ENCODE measurements around the gene AKAP6.
"Not testable (repeated sequence)": the region's sequence is repeated elsewhere in the genome, so short reads cannot be mapped to it uniquely, and the experiment has no call there.

The AKAP6 gene

GRCh38 chr14:32447371-32447770, 118.3 kb downstream of the AKAP6 start:
- DNase-seq (no peak), ATAC-seq (no peak)

GRCh38 chr14:32449648-32450047, 120.5 kb downstream of the AKAP6 start:
- ATAC-seq (no peak), DNase-seq (no peak)

DNA sequence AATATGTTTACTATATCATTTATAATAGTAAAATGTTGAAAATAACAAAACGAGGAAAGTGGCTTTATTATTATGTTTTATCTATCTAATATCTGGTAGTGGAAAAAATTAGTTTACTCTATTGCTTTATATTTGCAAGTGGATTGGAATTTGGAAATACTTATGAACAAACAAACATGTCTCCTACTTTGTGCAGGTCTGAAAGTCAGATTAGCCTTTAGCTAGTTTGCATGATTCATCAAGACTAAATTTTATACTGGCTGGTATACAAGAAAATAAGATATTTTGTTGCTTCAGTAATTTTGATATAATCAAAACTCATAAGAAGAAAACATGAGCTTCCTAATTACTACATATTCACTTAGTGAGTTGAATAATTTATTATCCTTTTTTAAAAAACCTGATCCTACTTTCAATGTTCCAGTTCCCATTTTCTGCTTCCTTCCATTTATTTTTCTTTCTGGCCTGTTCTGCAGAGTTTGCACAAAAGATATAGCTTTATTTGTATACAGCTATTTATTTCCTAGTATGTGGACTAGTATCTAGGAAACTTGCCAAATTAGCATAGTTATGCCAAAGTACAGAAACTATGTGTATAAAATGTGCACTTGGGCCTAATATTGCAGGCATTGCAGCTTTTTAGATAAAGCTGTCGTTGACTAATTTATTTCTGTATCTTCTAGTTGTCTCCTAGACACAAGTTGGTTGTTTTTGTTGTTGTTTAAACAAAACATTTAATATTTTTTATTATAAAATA, 122.0 kb downstream of the AKAP6 start:
- ATAC-seq, result no peak
- no peak for DNase-seq

DNA sequence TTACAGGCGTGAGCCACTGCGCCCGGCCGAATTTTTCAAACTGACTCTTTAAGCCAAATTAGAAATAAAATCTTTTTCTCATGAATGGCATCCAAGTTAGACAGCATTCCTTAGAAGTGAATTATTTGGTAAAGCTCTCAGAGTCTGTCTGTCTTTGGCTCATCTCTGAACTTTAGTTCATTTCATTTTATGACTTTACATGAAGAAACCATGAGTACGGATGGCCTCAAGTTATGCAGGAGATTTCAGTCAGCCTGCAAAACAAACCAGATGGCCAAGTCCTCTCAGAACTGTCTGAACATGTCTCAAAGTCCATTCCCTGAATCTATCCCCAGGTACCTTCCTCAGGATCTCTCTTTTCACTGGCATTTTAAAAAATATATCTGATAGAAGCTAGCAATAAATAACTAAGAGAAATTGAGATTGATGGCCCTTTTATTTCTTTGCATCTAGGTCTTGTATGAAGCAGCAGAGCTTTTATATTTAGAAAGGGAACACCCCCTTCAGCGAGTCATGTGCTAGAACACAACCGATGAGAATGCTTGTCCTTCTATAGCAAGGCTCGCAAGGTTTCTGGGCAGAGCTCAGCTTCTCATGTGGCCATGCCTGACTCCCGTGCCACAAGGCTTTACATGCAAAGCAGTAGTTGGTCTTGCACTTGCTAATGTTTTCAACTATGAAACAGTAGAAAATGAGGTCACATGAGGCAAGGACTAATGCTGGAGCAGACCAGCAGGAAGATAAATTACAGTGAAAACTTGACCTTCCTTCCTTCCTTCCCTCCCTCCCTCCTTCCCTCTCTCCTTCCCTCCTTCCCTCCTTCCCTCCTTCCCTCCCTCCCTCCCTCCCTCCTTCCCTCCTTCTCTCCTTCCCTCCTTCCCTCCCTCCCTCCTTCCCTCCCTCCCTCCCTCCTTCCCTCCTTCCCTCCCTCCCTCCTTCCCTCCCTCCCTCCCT, 125.0 kb downstream of the AKAP6 start:
- ATAC-seq (no peak), DNase-seq (no peak)

GRCh38 chr14:32457213-32457920, 128.3 kb downstream of the AKAP6 start:
- DNase-seq, result no peak

GRCh38 chr14:32458720-32459119, 129.6 kb downstream of the AKAP6 start:
- ATAC-seq (no peak), DNase-seq (no peak)

More at GRCh38 chr14:32457213-32457920, 128.3 kb downstream of the AKAP6 start:
- no peak for ATAC-seq

GRCh38 chr14:32460267-32460666, 131.2 kb downstream of the AKAP6 start:
- ATAC-seq, result no peak
- DNase-seq, result no peak

DNA sequence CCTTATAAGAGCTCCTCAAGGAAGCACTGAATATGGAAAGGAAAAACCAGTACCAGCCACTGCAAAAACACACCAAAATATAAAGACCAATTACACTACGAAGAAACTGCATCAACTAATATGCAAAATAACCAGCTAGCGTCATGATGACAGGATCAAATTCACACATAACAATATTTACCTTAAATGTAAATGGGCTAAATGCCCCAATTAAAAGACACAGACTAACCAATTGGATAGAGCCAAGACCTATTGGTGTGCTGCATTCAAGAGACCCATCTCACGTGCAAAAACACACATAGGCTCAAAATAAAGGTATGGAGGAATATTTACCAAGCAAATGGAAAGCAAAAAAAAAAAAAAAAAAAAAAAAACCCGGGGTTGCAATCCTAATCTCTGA, 133.5 kb downstream of the AKAP6 start:
- ATAC-seq, DNase-seq: not testable (repeated sequence)

DNA sequence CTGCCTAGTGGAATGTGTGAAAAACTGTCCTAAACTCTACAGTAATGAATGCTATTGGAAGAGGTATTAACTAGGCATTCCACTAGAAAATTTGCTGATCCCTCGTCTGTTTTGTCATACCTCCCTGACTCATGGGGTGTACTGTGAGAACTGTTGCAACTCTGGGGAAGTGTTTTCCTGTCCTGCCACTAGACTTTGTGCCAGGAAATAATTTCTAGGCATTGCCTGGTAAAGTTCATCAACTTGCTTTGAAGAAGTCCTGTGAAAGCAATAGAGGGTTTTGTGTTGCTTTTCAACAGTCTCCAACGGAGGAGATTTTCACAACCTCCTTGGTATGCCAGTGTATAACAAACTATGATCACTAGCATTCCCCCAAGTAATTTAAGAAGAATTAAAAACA, 139.9 kb downstream of the AKAP6 start:
- DNase-seq (no peak), ATAC-seq (no peak)

- ATAC-seq (no peak), DNase-seq (no peak)
These were observed 140.5 kb downstream of the AKAP6 start for GRCh38 chr14:32469388-32470160.

GRCh38 chr14:32470161-32470715, 141.1 kb downstream of the AKAP6 start:
- DNase-seq (no peak), ATAC-seq (no peak)

DNA sequence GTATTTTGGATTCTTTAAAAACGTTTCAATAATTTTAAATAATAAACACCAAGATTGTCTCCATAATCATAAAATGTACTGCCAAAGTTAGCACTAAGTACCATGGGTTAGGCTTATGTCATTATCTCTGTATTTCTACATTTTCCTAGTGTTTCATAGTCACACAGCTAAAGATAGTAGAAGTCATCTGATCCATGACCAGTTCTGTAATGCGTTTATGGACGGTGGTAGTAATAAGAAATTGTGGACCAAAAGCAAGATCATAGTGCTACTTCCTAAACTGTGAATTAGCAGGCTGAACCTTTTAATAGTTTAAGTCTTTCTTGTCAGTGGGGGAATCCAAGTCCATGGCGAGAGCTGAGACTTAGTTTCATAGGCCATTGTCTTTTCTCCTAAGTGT, 142.1 kb downstream of the AKAP6 start:
- no peak for DNase-seq

GRCh38 chr14:32472076-32472475, 143.0 kb downstream of the AKAP6 start:
- ATAC-seq (no peak), DNase-seq (no peak)

More for the DNA sequence above, 142.1 kb downstream of the AKAP6 start:
- ATAC-seq, result no peak

- ATAC-seq (no peak), DNase-seq (no peak)
These were observed 143.7 kb downstream of the AKAP6 start for GRCh38 chr14:32472512-32473463.

DNA sequence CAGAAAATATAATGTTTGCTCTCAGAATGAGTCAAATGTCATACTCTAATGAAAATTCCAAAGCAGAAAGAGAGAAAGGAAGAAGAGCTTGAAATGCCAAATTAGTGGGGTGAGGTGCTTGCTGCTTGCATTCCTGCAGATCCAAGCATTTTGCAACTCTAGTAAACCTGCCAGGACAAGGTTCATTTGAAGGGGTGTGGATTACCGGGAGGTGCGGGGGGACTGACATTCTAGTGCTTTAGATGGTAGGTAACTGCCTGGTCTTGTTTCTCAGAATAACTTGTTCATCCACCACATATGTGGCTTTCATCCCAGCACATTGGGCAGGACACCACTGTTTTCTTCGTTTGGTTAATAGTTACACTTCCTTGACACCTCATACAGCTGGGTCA, 144.4 kb downstream of the AKAP6 start:
- ATAC-seq (no peak), DNase-seq (no peak)

DNA sequence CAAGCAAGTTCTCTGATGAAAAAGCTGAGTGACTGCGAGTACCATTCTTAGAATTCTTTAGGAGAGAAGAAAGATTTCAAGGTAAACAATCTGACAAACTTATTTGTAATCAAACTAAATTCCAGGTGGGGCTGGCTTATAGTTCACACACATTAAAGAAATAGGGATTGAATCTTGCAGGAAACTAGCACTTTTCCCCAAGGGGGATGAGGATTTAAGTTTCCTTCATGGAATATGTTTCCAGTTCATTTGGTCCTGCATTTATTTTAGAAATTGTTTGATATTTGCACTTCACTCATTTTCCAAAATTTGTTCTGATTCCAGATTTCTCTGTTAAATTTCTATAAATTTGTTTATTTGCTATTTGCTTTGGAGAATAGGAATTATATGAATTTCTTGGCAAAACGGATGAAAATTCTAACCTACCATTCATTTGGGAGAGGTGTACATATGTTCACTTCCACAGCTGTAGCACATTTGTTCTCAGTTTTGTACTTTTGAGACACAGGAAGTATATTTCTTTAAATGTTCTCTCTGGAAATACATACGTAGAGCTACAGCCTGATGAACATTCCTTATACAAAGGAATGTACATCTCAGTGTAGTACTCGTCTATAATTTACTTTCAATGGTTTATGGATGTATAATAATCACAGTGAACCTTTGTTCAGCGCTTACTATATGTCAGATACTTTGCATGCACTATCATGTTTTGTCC, 145.5 kb downstream of the AKAP6 start:
- DNase-seq (no peak), ATAC-seq (no peak)

- ATAC-seq (no peak), DNase-seq (no peak)
These were observed 147.4 kb downstream of the AKAP6 start for GRCh38 chr14:32476532-32476931.

DNA sequence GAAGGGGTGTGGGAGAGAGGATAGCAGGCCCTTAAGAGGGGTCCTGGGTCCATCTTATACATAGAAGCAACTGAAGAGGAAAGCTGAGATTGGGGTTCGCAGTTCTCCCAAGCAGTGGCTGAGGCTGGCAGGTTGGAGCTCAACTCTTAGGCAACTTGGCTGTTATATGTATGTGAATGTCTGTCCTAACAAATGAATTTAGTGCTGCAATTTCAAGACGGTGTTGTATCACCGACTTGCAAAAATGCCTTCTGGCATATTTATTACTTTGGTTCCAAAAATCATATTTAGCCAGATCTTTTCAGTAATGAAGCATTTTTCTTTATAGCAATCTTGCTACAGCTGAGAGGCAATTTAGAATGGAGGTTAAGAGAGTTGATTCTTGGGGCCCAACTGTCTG, 148.3 kb downstream of the AKAP6 start:
- DNase-seq, result no peak
- ATAC-seq, result no peak

DNA sequence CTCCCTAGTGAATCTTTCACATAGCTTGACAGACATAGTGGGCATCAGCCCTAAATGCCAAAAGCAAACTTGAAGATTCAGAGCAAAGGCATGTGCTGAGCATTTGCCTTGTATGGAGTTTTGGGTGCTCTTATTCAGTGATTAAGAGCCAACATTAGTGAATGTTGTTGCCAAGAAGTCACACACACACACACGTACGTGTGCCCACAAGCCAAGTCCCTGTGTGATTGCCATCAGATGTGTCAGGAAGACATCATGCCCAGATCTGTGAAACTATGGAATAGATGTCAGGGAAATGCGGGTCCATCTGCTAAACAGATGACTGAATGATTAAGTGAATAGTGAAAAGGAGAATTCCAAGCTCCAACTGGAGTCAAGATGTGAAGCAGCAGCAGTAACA, 149.0 kb downstream of the AKAP6 start:
- ATAC-seq (no peak), DNase-seq (no peak)

- no peak for ATAC-seq
- DNase-seq, result no peak
These were observed 151.2 kb downstream of the AKAP6 start for GRCh38 chr14:32480337-32480736.
